Astrocyte of the spinal cord (primary cell): Measurements from ENCODE around the gene ACOX1.

Experiments
- DNase-seq: peaks from one replicate; pipeline ENCODE4 v3.0.0; 2011; ENCODE audit warnings: low read depth, low spot score
- H3K4me3 ChIP-seq: 2 replicates; pipeline ENCODE4 v1.5.1; 2011; ENCODE audit warnings: low read depth, mild to moderate bottlenecking, low read length, moderate library complexity
- in situ Hi-C: cut with HindIII; loops from 2 replicates; pipeline ENCODE4 v1.10.0; 2017; ENCODE audit warnings: low sequenced_read_pairs
- TF ChIP-seq, protein P1 (sequence below): IDR thresholded peaks from 2 replicates; pipeline ENCODE4 v1.5.1; 2012; ENCODE audit warnings: low read depth, mild to moderate bottlenecking, low read length, inconsistent platforms

The ACOX1 gene

DNA sequence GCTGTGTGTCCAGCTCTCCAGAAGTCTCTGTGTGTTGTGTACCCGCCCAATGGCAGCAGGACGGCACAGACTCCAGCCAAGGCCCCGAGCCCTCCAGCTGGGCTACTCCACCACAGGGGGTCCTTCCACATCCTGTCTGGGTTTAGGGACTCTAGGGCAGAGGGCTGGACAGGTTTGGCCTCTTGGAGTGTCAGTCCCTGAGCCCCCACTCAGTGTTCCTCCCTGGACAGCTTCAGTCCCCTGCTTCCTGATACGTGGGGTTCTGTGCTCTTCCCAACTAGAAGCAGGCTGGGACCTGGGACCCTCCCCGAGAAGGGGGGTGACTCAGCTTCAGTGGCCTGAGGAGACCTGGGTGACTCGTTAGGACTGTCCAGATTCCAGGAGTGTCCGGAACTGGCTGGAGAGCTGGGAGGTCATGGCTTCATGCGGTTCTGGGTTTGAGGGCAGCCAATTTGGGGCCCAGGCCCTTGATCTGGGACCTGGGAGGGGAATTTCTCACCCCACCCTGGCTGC is 25.8 kb upstream of the ACOX1 start:
- peak; percentile 81 for DNase-seq
- H3K4me3 ChIP-seq: no peak overlapping the region
- in situ Hi-C loops: no loop called here
- TF ChIP-seq, protein P1, sequence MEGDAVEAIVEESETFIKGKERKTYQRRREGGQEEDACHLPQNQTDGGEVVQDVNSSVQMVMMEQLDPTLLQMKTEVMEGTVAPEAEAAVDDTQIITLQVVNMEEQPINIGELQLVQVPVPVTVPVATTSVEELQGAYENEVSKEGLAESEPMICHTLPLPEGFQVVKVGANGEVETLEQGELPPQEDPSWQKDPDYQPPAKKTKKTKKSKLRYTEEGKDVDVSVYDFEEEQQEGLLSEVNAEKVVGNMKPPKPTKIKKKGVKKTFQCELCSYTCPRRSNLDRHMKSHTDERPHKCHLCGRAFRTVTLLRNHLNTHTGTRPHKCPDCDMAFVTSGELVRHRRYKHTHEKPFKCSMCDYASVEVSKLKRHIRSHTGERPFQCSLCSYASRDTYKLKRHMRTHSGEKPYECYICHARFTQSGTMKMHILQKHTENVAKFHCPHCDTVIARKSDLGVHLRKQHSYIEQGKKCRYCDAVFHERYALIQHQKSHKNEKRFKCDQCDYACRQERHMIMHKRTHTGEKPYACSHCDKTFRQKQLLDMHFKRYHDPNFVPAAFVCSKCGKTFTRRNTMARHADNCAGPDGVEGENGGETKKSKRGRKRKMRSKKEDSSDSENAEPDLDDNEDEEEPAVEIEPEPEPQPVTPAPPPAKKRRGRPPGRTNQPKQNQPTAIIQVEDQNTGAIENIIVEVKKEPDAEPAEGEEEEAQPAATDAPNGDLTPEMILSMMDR: no peak

DNA sequence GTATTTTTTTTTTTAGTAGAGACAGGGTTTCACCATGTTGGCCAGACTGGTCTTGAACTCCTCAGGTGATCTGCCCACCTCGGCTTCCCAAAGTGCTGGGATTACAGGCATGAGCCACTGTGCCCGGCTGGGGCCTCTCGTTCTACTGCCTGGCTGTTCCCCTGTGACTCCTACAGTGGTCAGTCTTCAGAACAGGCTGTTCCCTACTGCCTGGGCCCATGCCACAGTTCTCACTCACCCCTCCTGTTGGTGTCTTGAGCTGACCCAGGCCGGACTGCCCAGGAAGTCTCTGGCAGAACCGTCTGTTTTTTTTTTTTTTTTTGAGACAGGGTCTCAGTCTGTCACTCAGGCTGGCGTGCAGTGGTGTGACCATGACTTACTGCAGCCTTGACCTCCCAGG is 24.9 kb upstream of the ACOX1 start:
- TF ChIP-seq, protein P1: no peak
- no peak for DNase-seq
- no peak overlapping the region for H3K4me3 ChIP-seq
- in situ Hi-C loops: no loop called here

DNA sequence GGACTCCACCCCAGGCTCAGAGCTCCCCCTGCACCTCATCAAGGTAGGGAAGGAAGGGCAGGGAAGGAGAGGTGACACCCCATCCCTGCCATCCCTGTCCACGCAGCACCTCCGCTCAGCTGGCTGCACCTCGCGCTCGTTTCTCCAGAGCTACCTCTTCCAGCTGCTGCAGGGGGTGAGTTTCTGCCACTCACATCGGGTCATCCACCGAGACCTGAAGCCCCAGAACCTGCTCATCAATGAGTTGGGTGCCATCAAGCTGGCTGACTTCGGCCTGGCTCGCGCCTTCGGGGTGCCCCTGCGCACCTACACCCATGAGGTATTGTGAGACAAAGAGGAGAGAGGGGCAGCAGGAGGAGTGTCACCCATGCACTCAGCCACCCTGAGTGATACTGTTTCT is 23.1 kb upstream of the ACOX1 start:
- TF ChIP-seq, protein P1: no peak
- H3K4me3 ChIP-seq: no peak overlapping the region
- DNase-seq: no peak
- in situ Hi-C loops: no loop called here

DNA sequence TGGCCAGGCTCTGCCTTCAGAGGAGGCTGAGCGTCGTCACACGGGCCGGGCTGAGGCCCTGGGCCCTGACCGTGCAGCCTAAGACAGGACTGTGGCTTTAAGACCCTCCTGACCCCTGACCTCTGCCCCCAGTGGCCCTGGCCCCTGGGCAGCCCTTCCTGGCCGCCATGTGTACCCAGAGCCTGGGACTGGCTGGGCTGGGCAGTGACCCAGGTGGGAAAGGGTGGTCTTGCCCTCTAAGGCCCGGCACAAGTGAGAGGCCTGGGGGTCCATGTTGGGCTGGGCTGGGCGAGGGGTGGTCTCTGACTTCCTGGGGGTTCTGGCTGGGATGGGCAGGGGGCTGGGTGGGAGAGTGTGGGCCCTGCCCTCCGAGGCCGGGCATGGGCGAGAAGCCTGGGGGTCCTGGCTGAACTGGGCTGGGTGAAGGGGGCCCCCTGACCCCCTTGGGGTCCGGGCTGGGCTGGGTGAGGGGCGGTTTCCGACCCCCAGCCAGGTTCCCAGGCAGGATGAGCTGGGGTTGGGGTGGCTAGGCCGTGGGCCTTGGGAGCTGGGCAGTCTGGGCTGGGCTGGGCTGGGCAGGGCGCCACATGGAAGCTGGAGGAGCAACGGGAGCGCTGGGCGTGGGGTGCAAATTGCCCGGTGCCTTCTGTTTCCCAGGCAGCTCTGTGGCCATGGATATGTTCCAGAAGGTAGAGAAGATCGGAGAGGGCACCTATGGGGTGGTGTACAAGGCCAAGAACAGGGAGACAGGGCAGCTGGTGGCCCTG is 22.0 kb upstream of the ACOX1 start, which contains the start of gene CDK3:
Gene CDK3 (plus strand): TSS at position 101 of the 767 bp plus-strand sequence. CDS start 571 bp downstream, at position 672.
- TF ChIP-seq, protein P1: no peak
- in situ Hi-C loops: no loop called here
- DNase-seq: no peak
- no peak within 1 kb of the TSS for H3K4me3 ChIP-seq

DNA sequence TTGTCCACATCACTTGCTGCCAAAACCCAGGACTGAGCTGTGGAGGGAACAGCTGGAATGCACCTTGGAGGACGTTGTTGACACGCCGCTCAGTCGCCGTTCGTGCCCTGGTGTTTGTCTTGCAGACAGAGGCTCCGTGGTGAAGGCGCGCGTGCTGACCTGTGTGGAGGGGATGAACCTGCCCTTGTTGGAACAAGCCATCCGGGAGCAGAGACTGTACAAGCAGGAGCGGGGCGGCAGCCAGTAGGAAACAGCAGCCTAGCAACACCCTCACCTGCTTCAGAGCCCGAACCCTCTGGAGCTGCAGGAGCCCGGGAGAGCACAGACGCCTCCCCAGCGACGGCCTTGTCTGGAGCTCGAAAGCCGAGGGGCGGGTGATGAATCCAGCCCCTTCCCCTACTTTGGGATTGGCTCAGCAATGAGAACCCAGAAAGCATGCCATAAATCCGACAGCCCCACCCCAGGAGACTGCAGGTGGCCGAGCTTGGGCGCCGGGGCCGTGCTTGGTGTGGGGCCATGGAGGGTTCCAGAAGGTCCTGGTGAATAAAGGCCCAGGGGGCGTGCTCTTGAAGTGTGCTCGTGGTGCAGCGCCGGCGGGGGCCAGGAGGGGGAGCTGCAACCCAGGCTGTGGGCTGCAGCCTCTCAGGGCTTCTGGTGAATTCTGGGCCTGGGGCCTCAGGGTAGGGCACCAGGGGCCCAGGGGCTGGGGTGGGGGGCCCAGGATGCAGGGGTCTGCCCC is 21.2 kb upstream of the ACOX1 start:
- DNase-seq: no peak
- H3K4me3 ChIP-seq: no peak overlapping the region
- TF ChIP-seq, protein P1: peak; percentile 92
- in situ Hi-C loops: no loop called here

DNA sequence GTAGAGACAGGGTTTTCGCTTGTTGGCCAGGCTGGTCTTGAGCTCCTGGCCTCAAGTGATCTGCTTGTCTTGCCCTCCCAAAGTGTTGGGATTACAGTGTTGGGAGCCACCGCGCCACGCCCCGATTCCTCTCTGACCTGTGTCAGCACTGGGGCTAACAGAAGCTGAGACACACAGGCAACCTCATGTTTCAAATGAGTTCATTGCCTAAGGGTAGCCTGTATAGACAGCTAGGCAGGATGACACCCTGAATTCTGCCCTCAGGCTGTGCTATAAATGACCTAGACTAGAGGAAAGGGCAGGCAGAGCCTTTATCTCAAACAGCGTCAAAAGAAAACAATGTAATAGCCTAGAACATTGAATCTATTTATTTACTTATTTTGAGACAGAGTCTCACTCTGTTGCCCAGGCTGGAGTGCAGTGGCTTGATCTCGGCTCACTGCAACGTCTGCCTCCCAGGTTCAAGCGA is 19.4 kb upstream of the ACOX1 start:
- in situ Hi-C loops: no loop called here

More for the DNA sequence above, 19.4 kb upstream of the ACOX1 start:
- DNase-seq: no peak
- TF ChIP-seq, protein P1: no peak
- H3K4me3 ChIP-seq: no peak overlapping the region
